Neural progenitor cell (in vitro differentiated cells): ENCODE measurements around the gene CD79A.

ENCODE experiments used
- EZH2 ChIP-seq: fragments of 200-600 bp; sonication (generic); IDR thresholded peaks from 2 replicates; pipeline ENCODE4 v1.6.1; 2017; ENCODE audit warnings: antibody characterized with exemption, mild to moderate bottlenecking, moderate library complexity
- EZH2phosphoT487 ChIP-seq: fragments of 200-600 bp; sonication (generic); IDR thresholded peaks from 2 replicates; pipeline ENCODE4 v1.6.1; 2017; ENCODE audit warnings: antibody characterized with exemption
- TF ChIP-seq, protein P1 (sequence below): fragments of 200-600 bp; sonication (generic); IDR thresholded peaks from 2 replicates; pipeline ENCODE4 v1.5.1; 2017; ENCODE audit warnings: antibody characterized with exemption, mild to moderate bottlenecking

DNA sequence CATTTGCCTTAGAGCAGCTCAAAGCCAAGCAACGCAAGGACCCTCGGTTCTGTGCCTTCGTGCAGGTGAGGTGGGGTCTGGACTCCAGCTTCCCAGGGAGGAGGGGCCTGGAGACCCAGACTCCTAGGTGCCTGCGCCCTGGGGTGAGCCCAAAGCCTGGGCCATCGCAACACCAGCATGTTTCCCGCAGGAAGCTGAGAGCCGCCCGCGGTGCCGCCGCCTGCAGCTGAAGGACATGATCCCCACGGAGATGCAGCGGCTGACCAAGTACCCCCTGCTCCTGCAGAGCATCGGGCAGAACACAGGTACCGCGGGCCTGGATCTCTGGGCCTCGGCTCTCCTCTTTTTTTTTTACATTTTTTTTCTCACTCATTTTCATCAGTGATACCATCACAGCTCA is 25.5 kb downstream of the CD79A start:
- TF ChIP-seq, protein P1, sequence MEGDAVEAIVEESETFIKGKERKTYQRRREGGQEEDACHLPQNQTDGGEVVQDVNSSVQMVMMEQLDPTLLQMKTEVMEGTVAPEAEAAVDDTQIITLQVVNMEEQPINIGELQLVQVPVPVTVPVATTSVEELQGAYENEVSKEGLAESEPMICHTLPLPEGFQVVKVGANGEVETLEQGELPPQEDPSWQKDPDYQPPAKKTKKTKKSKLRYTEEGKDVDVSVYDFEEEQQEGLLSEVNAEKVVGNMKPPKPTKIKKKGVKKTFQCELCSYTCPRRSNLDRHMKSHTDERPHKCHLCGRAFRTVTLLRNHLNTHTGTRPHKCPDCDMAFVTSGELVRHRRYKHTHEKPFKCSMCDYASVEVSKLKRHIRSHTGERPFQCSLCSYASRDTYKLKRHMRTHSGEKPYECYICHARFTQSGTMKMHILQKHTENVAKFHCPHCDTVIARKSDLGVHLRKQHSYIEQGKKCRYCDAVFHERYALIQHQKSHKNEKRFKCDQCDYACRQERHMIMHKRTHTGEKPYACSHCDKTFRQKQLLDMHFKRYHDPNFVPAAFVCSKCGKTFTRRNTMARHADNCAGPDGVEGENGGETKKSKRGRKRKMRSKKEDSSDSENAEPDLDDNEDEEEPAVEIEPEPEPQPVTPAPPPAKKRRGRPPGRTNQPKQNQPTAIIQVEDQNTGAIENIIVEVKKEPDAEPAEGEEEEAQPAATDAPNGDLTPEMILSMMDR: no peak
- TF ChIP-seq EZH2: no peak
- TF ChIP-seq EZH2phosphoT487: no peak
